Uterus (tissue), 2 donors: ENCODE data around the gene CD109.
"Not testable (repeated sequence)": the region's sequence is repeated elsewhere in the genome, so short reads cannot be mapped to it uniquely, and the experiment has no call there.

ENCODE experiments used
- CTCF ChIP-seq, 4 experiments: fragments of 200-600 bp in 2 of 4; fragments of 450-650 bp in 2 of 4; sonication (generic) in 2 of 4; IDR thresholded peaks; one replicate each; pipeline ENCODE4 v1.5.1; 2016 to 2019; ENCODE audit warnings: antibody characterized with exemption in 4 of 4, mild to moderate bottlenecking in 2 of 4, moderate library complexity in 1 of 4
- POLR2A ChIP-seq, 2 donors: fragments of 450-650 bp; IDR thresholded peaks; one replicate each; pipeline ENCODE4 v1.6.1; 2016; ENCODE audit warnings: antibody characterized with exemption in 2 of 2, mild to moderate bottlenecking in 1 of 2, moderate library complexity in 1 of 2

- not testable (repeated sequence) for TF ChIP-seq CTCF, POLR2A (IDR thresholded peaks at IDR 0.05)
These were observed 148.7 kb downstream of the CD109 start for GRCh38 chr6:73844696-73845095.
